K562 (cell line): ENCODE data around the gene PPP1R15A. TPM values are rescaled to one million over a fixed set of nuclear protein-coding genes. Genes with fewer than 3 reads are reported as not detected.

Source experiments
- AFF1 ChIP-seq, 2 experiments: fragments of 450-650 bp; IDR thresholded peaks; 2 replicates each; pipeline ENCODE4 v1.6.1; 2018; ENCODE audit warnings: mild to moderate bottlenecking in 2 of 2, low read depth in 1 of 2; ENCODE audit not compliant: partially characterized antibody in 2 of 2
- HMG20B ChIP-seq: fragments of 250-450 bp; sonication (Bioruptor Pico); IDR thresholded peaks from 2 replicates; pipeline ENCODE4 v1.5.0; 2021; ENCODE audit warnings: mild to moderate bottlenecking
- ILK ChIP-seq: fragments of 450-650 bp; IDR thresholded peaks from 2 replicates; pipeline ENCODE4 v1.6.1; 2016; ENCODE audit warnings: missing genetic modification characterization, low read depth, mild to moderate bottlenecking, missing compliant biosample characterization, moderate library complexity, borderline replicate concordance
- KAT8 ChIP-seq: fragments of 450-650 bp; IDR thresholded peaks from 2 replicates; pipeline ENCODE4 v1.6.1; 2016; ENCODE audit warnings: low read depth, mild to moderate bottlenecking
- KLF10 ChIP-seq: fragments of 250-450 bp; sonication (Bioruptor Pico); IDR thresholded peaks from 2 replicates; pipeline ENCODE4 v1.6.1; 2021; ENCODE audit warnings: matching md5 sums
- MBD2 ChIP-seq: sonication (generic); IDR thresholded peaks from 2 replicates; pipeline ENCODE4 v1.6.1; 2016; ENCODE audit warnings: low read depth, borderline replicate concordance
- MEF2D ChIP-seq: conservative IDR thresholded peaks from 2 replicates; pipeline ENCODE4 v1.6.1; 2016; ENCODE audit warnings: low read depth, missing genetic modification characterization, missing compliant biosample characterization
- NFATC3 ChIP-seq: fragments of 450-650 bp; IDR thresholded peaks from 2 replicates; pipeline ENCODE4 v1.6.1; 2017; ENCODE audit warnings: mild to moderate bottlenecking
- POU5F1 ChIP-seq: fragments of 150-350 bp; IDR thresholded peaks from 2 replicates; pipeline ENCODE4 v1.6.1; 2014; ENCODE audit warnings: borderline replicate concordance, low read length, low read depth, mild to moderate bottlenecking; ENCODE audit not compliant: partially characterized antibody
- SMAD1 ChIP-seq: fragments of 150-350 bp; IDR thresholded peaks from 2 replicates; pipeline ENCODE4 v1.6.1; 2014; ENCODE audit warnings: low read length, low read depth; ENCODE audit not compliant: partially characterized antibody
- TAF9B ChIP-seq: fragments of 450-650 bp; IDR thresholded peaks from 2 replicates; pipeline ENCODE4 v1.6.1; 2018; ENCODE audit warnings: mild to moderate bottlenecking; ENCODE audit not compliant: partially characterized antibody
- TCF3 ChIP-seq: sonication (generic); formaldehyde crosslinking; IDR thresholded peaks from 2 replicates; pipeline ENCODE4 v1.4.0; 2020; ENCODE audit warnings: mild to moderate bottlenecking, missing genetic modification reagents
- TEAD2 ChIP-seq: fragments of 450-650 bp; IDR thresholded peaks from 2 replicates; pipeline ENCODE4 v1.6.1; 2016; ENCODE audit warnings: missing genetic modification characterization, control low read depth, missing compliant biosample characterization
- THRB ChIP-seq: fragments of 450-650 bp; formaldehyde crosslinking; conservative IDR thresholded peaks from 2 replicates; pipeline ENCODE4 v1.4.0; 2022; ENCODE audit warnings: mild to moderate bottlenecking, missing genetic modification characterization
- ZNF584 ChIP-seq: fragments of 200-800 bp; sonication (Bioruptor generic); IDR thresholded peaks from 2 replicates; pipeline ENCODE4 v1.6.1; 2016; ENCODE audit warnings: low read depth, mild to moderate bottlenecking, missing genetic modification characterization, missing compliant biosample characterization
- polyA plus RNA-seq, 8 experiments: library from polyadenylated mRNA; depleted of rRNA in 4 of 8; stranded (reverse) in 5 of 8; unstranded in 3 of 8; fragments of >200 nt; fragmentation: Nextera tagmentation in 2 of 8; fragmentation: Illumina TruSeq in 1 of 8; extraction: Ambion mirVana in 2 of 8; extraction: Trizol in 1 of 8; gene quantifications; 2 replicates each; pipeline versions ENCODE4 v1.2.1 to v1.2.3, GENCODE V29; 2011 to 2014; ENCODE audit warnings: inconsistent platforms in 1 of 8, missing spikeins in 1 of 8
- total RNA-seq, 7 experiments: library from RNA; depleted of rRNA in 6 of 7; stranded (reverse); fragments of >200 nt in 6 of 7; fragmentation: Illumina TruSeq in 2 of 7; extraction: Trizol in 2 of 7; gene quantifications; 2 replicates each; pipeline versions ENCODE4 v1.2.1 to v1.2.3, GENCODE V29; 2011 to 2021; ENCODE audit warnings: low replicate concordance in 1 of 7
- TF ChIP-seq, protein P1 (sequence below): sonication (generic); formaldehyde crosslinking; IDR thresholded peaks from 2 replicates; pipeline ENCODE4 v1.8.1; 2023; ENCODE audit warnings: mild to moderate bottlenecking, missing genetic modification reagents
- TF ChIP-seq, protein P2 (sequence below): sonication (generic); formaldehyde crosslinking; IDR thresholded peaks from 2 replicates; pipeline ENCODE4 v1.8.0; 2022; ENCODE audit warnings: missing genetic modification reagents, mild to moderate bottlenecking, moderate library complexity, borderline replicate concordance

The PPP1R15A gene
- total and polyA plus RNA-seq, 9 of the 15 experiments (the other 6 are each of a cell fraction or from before 2014, with no cell fraction given) = 0.42 to 73.7 (median 44.0) TPM

- TF ChIP-seq NFATC3 (peak; percentile 94), TEAD2 (tag) (no peak), ZNF584 (no peak; the same call in 1 of the 2 replicates), MBD2 (peak; percentile 86), MEF2D (tag) (peak; percentile 66), ILK (tag) (no peak), THRB (CRISPR knock-in tag) (0 out of 2 replicates have a peak, but pooled peaks have one; percentile 8), AFF1 (IDR thresholded peaks at IDR 0.05; ENCODE audit: low read depth in 1 of 2, partially characterized antibody in 2 of 2) (peak in 1 of 2 experiments; percentile 92), POU5F1 (no peak), KAT8 (no peak), TCF3 (CRISPR knock-in tag) (peak; percentile 99), HMG20B (no peak), SMAD1 (peak; percentile 97), KLF10 (CRISPR knock-in tag) (no peak), TAF9B (peak; percentile 90)
- TF ChIP-seq, protein P1, sequence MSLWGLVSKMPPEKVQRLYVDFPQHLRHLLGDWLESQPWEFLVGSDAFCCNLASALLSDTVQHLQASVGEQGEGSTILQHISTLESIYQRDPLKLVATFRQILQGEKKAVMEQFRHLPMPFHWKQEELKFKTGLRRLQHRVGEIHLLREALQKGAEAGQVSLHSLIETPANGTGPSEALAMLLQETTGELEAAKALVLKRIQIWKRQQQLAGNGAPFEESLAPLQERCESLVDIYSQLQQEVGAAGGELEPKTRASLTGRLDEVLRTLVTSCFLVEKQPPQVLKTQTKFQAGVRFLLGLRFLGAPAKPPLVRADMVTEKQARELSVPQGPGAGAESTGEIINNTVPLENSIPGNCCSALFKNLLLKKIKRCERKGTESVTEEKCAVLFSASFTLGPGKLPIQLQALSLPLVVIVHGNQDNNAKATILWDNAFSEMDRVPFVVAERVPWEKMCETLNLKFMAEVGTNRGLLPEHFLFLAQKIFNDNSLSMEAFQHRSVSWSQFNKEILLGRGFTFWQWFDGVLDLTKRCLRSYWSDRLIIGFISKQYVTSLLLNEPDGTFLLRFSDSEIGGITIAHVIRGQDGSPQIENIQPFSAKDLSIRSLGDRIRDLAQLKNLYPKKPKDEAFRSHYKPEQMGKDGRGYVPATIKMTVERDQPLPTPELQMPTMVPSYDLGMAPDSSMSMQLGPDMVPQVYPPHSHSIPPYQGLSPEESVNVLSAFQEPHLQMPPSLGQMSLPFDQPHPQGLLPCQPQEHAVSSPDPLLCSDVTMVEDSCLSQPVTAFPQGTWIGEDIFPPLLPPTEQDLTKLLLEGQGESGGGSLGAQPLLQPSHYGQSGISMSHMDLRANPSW (CRISPR knock-in tag) = no peak; the same call in 1 of the 2 replicates
- TF ChIP-seq, protein P2, sequence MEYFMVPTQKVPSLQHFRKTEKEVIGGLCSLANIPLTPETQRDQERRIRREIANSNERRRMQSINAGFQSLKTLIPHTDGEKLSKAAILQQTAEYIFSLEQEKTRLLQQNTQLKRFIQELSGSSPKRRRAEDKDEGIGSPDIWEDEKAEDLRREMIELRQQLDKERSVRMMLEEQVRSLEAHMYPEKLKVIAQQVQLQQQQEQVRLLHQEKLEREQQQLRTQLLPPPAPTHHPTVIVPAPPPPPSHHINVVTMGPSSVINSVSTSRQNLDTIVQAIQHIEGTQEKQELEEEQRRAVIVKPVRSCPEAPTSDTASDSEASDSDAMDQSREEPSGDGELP (CRISPR knock-in tag) = peak; percentile 92
Observed at GRCh38 chr19:48873476-48874302, 1.5 kb downstream of the PPP1R15A start (continued).
